ENCODE data around the gene ZNF497.

ZNF497 gene

DNA sequence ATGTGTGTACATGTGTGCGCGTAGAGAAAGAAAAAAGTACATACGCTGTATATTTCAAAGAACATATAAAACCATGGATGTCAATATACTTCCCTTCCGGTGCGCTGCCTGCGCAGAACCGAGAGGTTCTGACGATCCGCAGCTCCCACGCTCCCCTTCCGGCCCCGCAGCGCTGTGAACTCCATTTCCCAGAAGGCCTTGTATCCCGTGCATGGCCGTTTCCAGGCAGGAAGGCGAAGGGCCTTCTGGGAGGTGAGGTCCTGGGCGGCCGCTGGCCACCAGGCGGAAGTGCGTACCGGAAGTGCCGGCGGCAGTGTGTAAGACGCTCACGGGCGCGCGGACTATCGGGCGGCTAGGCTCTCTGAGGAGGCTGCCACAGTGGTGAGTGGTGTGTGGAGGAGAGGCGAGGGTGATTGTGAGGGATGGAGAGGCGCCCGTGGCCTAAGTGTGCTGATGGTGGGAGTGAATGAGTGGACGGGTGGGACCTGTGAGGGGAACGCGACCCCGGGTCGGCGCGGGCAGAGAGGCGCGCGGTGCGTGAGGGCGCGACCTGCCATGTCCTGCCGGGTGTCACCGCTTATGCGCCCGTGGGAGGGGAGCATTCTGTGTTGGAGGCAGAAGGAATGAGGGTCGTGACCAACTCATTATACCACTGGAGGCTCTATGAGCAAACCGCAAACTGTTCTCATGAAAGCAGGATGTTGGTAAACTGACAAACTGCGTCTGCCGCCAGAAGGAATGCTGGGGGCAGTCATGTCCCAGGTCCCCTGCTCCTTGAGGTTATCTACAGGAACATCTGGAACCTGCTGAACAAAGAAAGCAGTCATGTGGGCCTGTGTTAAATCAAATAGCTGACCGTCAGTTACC lies 57.3 kb downstream of the ZNF497 start, which contains the start of gene ERVK3-1:
TSS of gene ERVK3-1 (plus strand) at position 313 of the 867 bp plus-strand sequence. CDS start 6,792 bp downstream, outside the sequence.
- TF ChIP-seq, protein P1, sequence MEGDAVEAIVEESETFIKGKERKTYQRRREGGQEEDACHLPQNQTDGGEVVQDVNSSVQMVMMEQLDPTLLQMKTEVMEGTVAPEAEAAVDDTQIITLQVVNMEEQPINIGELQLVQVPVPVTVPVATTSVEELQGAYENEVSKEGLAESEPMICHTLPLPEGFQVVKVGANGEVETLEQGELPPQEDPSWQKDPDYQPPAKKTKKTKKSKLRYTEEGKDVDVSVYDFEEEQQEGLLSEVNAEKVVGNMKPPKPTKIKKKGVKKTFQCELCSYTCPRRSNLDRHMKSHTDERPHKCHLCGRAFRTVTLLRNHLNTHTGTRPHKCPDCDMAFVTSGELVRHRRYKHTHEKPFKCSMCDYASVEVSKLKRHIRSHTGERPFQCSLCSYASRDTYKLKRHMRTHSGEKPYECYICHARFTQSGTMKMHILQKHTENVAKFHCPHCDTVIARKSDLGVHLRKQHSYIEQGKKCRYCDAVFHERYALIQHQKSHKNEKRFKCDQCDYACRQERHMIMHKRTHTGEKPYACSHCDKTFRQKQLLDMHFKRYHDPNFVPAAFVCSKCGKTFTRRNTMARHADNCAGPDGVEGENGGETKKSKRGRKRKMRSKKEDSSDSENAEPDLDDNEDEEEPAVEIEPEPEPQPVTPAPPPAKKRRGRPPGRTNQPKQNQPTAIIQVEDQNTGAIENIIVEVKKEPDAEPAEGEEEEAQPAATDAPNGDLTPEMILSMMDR (IDR thresholded peaks at IDR 0.05; ENCODE audit: extremely low read depth, missing control alignments) = no peak
- DNase-seq (ENCODE audit: low spot score) = peak; percentile 94

DNA sequence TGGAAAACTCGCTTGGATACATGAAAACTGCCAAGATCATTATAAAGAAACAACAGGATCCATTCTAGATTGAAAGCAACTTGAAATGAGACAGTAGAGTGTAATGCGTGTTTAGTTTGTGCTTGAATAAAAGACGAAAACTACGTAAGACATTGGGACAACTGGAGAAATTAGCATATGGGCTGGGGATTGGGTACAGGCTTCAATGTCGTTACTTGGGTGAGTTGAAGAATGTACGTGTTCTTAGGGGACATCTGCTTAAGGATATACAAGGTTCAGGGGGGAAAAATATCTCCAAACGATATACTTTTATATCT lies 57.8 kb downstream of the ZNF497 start:
- no peak for DNase-seq (ENCODE audit: low spot score)
- TF ChIP-seq, protein P1 (IDR thresholded peaks at IDR 0.05; ENCODE audit: extremely low read depth, missing control alignments) = no peak

Measured in GM20000 (cell line).